Embryonic facial prominence (tissue), 1 donor: ENCODE measurements around the gene FAM81B.

ENCODE experiments used
- DNase-seq: peaks from one replicate; pipeline ENCODE4 v3.0.0-alpha.2; 2016; ENCODE audit errors: extremely low spot score

FAM81B gene

GRCh38 chr5:95401626-95402025 is 10.5 kb downstream of the FAM81B start:
- DNase-seq = no peak

GRCh38 chr5:95403996-95404395 is 12.8 kb downstream of the FAM81B start:
- DNase-seq = no peak

- no peak for DNase-seq
Observed at GRCh38 chr5:95406426-95407090, 15.4 kb downstream of the FAM81B start.

GRCh38 chr5:95410279-95410678 is 19.1 kb downstream of the FAM81B start:
- no peak for DNase-seq

GRCh38 chr5:95411474-95411873 is 20.3 kb downstream of the FAM81B start:
- DNase-seq = no peak

GRCh38 chr5:95414451-95414850 is 23.3 kb downstream of the FAM81B start:
- DNase-seq = no peak

GRCh38 chr5:95417971-95418370 is 26.8 kb downstream of the FAM81B start:
- DNase-seq = no peak

GRCh38 chr5:95422838-95423237 is 31.7 kb downstream of the FAM81B start:
- DNase-seq = no peak

GRCh38 chr5:95424016-95424415 is 32.9 kb downstream of the FAM81B start:
- DNase-seq = no peak

- DNase-seq = no peak
Observed at GRCh38 chr5:95424526-95424925, 33.4 kb downstream of the FAM81B start.

- no peak for DNase-seq
Observed at GRCh38 chr5:95426227-95426626, 35.1 kb downstream of the FAM81B start.

GRCh38 chr5:95432779-95433178 is 41.6 kb downstream of the FAM81B start:
- no peak for DNase-seq

- no peak for DNase-seq
Observed at GRCh38 chr5:95439801-95440493, 48.8 kb downstream of the FAM81B start.

- no peak for DNase-seq
Observed at GRCh38 chr5:95440825-95441224, 49.7 kb downstream of the FAM81B start.

- no peak for DNase-seq
Observed at GRCh38 chr5:95441636-95442035, 50.5 kb downstream of the FAM81B start.

GRCh38 chr5:95445442-95445841 is 54.3 kb downstream of the FAM81B start:
- no peak for DNase-seq

- no peak for DNase-seq
Observed at GRCh38 chr5:95445995-95446394, 54.8 kb downstream of the FAM81B start.

- DNase-seq = no peak
Observed at GRCh38 chr5:95446560-95447221, 55.5 kb downstream of the FAM81B start.

- DNase-seq = no peak
Observed at GRCh38 chr5:95447961-95448360, 56.8 kb downstream of the FAM81B start.

- DNase-seq = no peak
Observed at GRCh38 chr5:95448789-95449188, 57.6 kb downstream of the FAM81B start.

- DNase-seq = no peak
Observed at GRCh38 chr5:95449460-95449859, 58.3 kb downstream of the FAM81B start.

GRCh38 chr5:95454536-95454935 is 63.4 kb downstream of the FAM81B start:
- DNase-seq = no peak

GRCh38 chr5:95460665-95461064 is 69.5 kb downstream of the FAM81B start:
- no peak for DNase-seq
